ENCODE measurements around the gene LRRC18. TPM values are rescaled to one million over a fixed set of nuclear protein-coding genes. Genes with fewer than 3 reads are reported as not detected.

Gene LRRC18
- polyA plus RNA-seq, 1 of the 3 experiments (the other 2 are of a cell fraction), result not detected

DNA sequence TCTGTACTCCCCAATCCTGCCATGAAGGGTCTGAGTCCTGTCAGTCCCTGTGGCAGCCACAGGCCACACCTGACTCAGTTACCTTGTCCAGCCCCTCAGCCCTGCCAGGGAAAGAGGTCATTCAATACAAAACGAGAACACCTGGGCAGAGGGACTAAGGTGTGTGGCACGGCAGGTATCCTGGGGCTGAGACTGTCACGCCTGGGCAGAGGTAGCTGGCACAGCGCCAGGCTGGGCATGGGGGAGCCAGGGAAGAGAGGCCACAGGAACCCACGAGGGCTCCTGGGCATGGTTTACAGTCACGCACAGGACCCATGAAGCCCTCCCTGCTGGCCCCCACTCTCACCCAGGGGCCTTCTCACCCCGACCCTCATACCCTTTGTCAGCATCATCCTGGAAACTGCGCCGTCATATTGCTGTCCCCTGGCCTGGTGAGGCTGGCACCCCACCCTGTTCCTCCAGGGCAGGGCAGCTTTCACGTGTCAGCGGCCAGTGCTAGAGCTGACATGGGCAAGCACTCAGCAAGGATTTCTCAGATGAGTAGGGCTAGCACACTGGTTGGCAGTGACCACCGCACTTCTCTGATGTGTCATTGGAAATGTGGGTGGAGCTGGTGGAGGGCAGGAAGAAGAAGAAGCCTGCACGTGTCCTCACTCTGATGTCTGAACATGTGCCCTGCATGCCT lies 42.7 kb downstream of the LRRC18 start:
- no peaks in the 10 kb centered on the region for H3K36me3 ChIP-seq (replicated peaks in 1 of 2; ENCODE audit: control insufficient read depth in 1 of 2, insufficient read depth in 2 of 2, low read length in 1 of 2)
- no peaks in the 10 kb centered on the region for H3K79me2 ChIP-seq (ENCODE audit: insufficient read depth)
- ChIA-PET CTCF (interaction anchor here (1.5 to 4.7 kb wide), 2 partner anchors 12 kb away, joined by 3 to 22 read pairs; no protein-coding TSS in a partner anchor), POLR2A (no interaction called here)
- H2AFZ ChIP-seq (ENCODE audit: low read depth), result no peak overlapping the region
- H3K4me1 ChIP-seq (ENCODE audit: control insufficient read depth in 1 of 2, insufficient read depth in 2 of 2, low read depth in 1 of 2, low read length in 1 of 2), result no peaks in the 10 kb centered on the region
- H3K9me2 ChIP-seq, result no peaks in the 10 kb centered on the region
- H4K20me1 ChIP-seq (ENCODE audit: insufficient read depth), result no peaks in the 10 kb centered on the region
- H3F3A ChIP-seq (replicated peaks; ENCODE audit: insufficient read depth), result no peaks in the 10 kb centered on the region
- H3K9ac ChIP-seq, result no peak overlapping the region
- DNase-seq, result no peak
- 49% methylated on average over 12 of the region's 13 CpGs for WGBS (ENCODE audit: low lambda C conversion rate)
- no peak overlapping the region for H3K27ac ChIP-seq (ENCODE audit: low read depth in 2 of 2, low read length in 1 of 2)
- no peak overlapping the region for H3K4me3 ChIP-seq (ENCODE audit: low read depth in 2 of 2, low read length in 1 of 2)
- H3K9me3 ChIP-seq, result no peaks in the 10 kb centered on the region
- TF ChIP-seq TEAD4 (IDR thresholded peaks at IDR 0.05; ENCODE audit: borderline replicate concordance, insufficient read depth) (no peak), JUND (IDR thresholded peaks at IDR 0.05) (no peak), TCF12 (IDR thresholded peaks at IDR 0.05) (no peak), MAX (IDR thresholded peaks at IDR 0.05; ENCODE audit: low read depth) (no peak)
- TF ChIP-seq, protein P1, sequence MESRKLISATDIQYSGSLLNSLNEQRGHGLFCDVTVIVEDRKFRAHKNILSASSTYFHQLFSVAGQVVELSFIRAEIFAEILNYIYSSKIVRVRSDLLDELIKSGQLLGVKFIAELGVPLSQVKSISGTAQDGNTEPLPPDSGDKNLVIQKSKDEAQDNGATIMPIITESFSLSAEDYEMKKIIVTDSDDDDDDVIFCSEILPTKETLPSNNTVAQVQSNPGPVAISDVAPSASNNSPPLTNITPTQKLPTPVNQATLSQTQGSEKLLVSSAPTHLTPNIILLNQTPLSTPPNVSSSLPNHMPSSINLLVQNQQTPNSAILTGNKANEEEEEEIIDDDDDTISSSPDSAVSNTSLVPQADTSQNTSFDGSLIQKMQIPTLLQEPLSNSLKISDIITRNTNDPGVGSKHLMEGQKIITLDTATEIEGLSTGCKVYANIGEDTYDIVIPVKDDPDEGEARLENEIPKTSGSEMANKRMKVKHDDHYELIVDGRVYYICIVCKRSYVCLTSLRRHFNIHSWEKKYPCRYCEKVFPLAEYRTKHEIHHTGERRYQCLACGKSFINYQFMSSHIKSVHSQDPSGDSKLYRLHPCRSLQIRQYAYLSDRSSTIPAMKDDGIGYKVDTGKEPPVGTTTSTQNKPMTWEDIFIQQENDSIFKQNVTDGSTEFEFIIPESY (IDR thresholded peaks at IDR 0.05; ENCODE audit: borderline replicate concordance, low read depth), result no peak
- TF ChIP-seq, protein P2, sequence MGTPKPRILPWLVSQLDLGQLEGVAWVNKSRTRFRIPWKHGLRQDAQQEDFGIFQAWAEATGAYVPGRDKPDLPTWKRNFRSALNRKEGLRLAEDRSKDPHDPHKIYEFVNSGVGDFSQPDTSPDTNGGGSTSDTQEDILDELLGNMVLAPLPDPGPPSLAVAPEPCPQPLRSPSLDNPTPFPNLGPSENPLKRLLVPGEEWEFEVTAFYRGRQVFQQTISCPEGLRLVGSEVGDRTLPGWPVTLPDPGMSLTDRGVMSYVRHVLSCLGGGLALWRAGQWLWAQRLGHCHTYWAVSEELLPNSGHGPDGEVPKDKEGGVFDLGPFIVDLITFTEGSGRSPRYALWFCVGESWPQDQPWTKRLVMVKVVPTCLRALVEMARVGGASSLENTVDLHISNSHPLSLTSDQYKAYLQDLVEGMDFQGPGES (IDR thresholded peaks at IDR 0.05; ENCODE audit: low read depth, low read length), result no peak
- no peak overlapping the region for H3K4me2 ChIP-seq
- H3K27me3 ChIP-seq (ENCODE audit: insufficient read depth), result no peaks in the 10 kb centered on the region

- Histone ChIP-seq H3K9me3 (no peaks in the 10 kb centered on the region), H3K36me3 (replicated peaks in 1 of 2; ENCODE audit: control insufficient read depth in 1 of 2, insufficient read depth in 2 of 2, low read length in 1 of 2) (no peaks in the 10 kb centered on the region), H3F3A (replicated peaks; ENCODE audit: insufficient read depth) (no peaks in the 10 kb centered on the region), H4K20me1 (ENCODE audit: insufficient read depth) (no peaks in the 10 kb centered on the region), H3K27me3 (ENCODE audit: insufficient read depth) (no peaks in the 10 kb centered on the region), H3K4me1 (ENCODE audit: control insufficient read depth in 1 of 2, insufficient read depth in 2 of 2, low read depth in 1 of 2, low read length in 1 of 2) (no peaks in the 10 kb centered on the region), H3K9me2 (no peaks in the 10 kb centered on the region), H2AFZ (ENCODE audit: low read depth) (no peak overlapping the region), H3K27ac (ENCODE audit: low read depth in 2 of 2, low read length in 1 of 2) (no peak overlapping the region), H3K4me3 (ENCODE audit: low read depth in 2 of 2, low read length in 1 of 2) (no peak overlapping the region), H3K9ac (no peak overlapping the region), H3K79me2 (ENCODE audit: insufficient read depth) (no peaks in the 10 kb centered on the region), H3K4me2 (no peak overlapping the region)
- no peak for DNase-seq
- ChIA-PET CTCF (interaction anchor here (0.6 to 4.7 kb wide), 6 partner anchors 11 to 624 kb away, joined by 3 to 22 read pairs (median 4); no protein-coding TSS in a partner anchor), POLR2A (no interaction called here)
- no peak for TF ChIP-seq REST (IDR thresholded peaks at IDR 0.05; ENCODE audit: low read depth, low read length)
- WGBS (ENCODE audit: low lambda C conversion rate), result 13% methylated on average over 3 of the region's 3 CpGs
Measured at GRCh38 chr10:48895803-48896195, 43.8 kb downstream of the LRRC18 start.

Measured in SK-N-SH (cell line).